Measurements from ENCODE around the gene TPM4. TPM values are rescaled to one million over a fixed set of nuclear protein-coding genes. Genes with fewer than 3 reads are reported as not detected.
A peak's percentile ranks its signal among the peaks of the same experiment; 100 is the strongest.

TPM4 gene
- total RNA-seq, 4 donors from 2014 or later = 21.8 to 62.8 (median 44.1) TPM

GRCh38 chr19:16094360-16095070, 18.2 kb downstream of the TPM4 start:
- no peak overlapping the region for H3K4me3 ChIP-seq
- TF ChIP-seq POLR2A (IDR thresholded peaks at IDR 0.05) = no peak
- TF ChIP-seq CTCF (IDR thresholded peaks at IDR 0.05 in 4 of 5, conservative IDR thresholded peaks at IDR 0.05 in 1 of 5) = no peak
- intact Hi-C loops (cut with DNase I; ENCODE audit: low total_unique reads) = no loop called here
- H3K27ac ChIP-seq = peak overlapping the region in 2 of 4 donors; percentile 17 to 45
- in situ Hi-C loops (cut with MboI; ENCODE audit: low sequenced_read_pairs in 4 of 4) = no loop called here
- H3K9me3 ChIP-seq = no peaks in the 10 kb centered on the region
- H3K4me1 ChIP-seq = no peaks in the 10 kb centered on the region
- H3K36me3 ChIP-seq = peaks cover 0 to 26% of the 10 kb centered on the region in 2 donors
- ATAC-seq (no peak), DNase-seq (no peak)
- no peaks in the 10 kb centered on the region for H3K27me3 ChIP-seq

GRCh38 chr19:16095071-16095571, 18.8 kb downstream of the TPM4 start:
- Histone ChIP-seq H3K9me3 (no peaks in the 10 kb centered on the region), H3K4me1 (no peaks in the 10 kb centered on the region), H3K4me3 (no peak overlapping the region), H3K27me3 (no peaks in the 10 kb centered on the region), H3K27ac (peak overlapping the region in 2 of 4 donors; percentile 4 to 54), H3K36me3 (peaks cover 0 to 26% of the 10 kb centered on the region in 2 donors)
- intact Hi-C loops (cut with DNase I; ENCODE audit: low total_unique reads) (no loop called here), in situ Hi-C loops (cut with MboI; ENCODE audit: low sequenced_read_pairs in 4 of 4) (no loop called here)
- TF ChIP-seq POLR2A (IDR thresholded peaks at IDR 0.05) (no peak), CTCF (IDR thresholded peaks at IDR 0.05 in 4 of 5, conservative IDR thresholded peaks at IDR 0.05 in 1 of 5) (no peak)
- DNase-seq = no peak
- peak in 1 of 2 donors; percentile 23 for ATAC-seq

- in situ Hi-C loops (cut with MboI; ENCODE audit: low sequenced_read_pairs in 4 of 4) = no loop called here
- Histone ChIP-seq H3K27ac (peak overlapping the region in 1 of 4 donors; percentile 26), H3K27me3 (no peaks in the 10 kb centered on the region), H3K4me3 (no peak overlapping the region), H3K36me3 (peaks cover 0 to 24% of the 10 kb centered on the region in 2 donors), H3K4me1 (no peaks in the 10 kb centered on the region), H3K9me3 (no peaks in the 10 kb centered on the region)
- DNase-seq (no peak), ATAC-seq (no peak)
- intact Hi-C loops (cut with DNase I; ENCODE audit: low total_unique reads) = no loop called here
- TF ChIP-seq CTCF (IDR thresholded peaks at IDR 0.05 in 4 of 5, conservative IDR thresholded peaks at IDR 0.05 in 1 of 5) = no peak
- TF ChIP-seq POLR2A (IDR thresholded peaks at IDR 0.05) = no peak
Measured at GRCh38 chr19:16096280-16096855, 20.1 kb downstream of the TPM4 start.

GRCh38 chr19:16098416-16098768, 22.1 kb downstream of the TPM4 start:
- peaks cover 0 to 13% of the 10 kb centered on the region in 2 donors for H3K36me3 ChIP-seq
- no peak overlapping the region for H3K27ac ChIP-seq
- ATAC-seq (no peak), DNase-seq (no peak)
- no peak for TF ChIP-seq POLR2A (IDR thresholded peaks at IDR 0.05)
- no peak for TF ChIP-seq CTCF (IDR thresholded peaks at IDR 0.05 in 4 of 5, conservative IDR thresholded peaks at IDR 0.05 in 1 of 5)
- in situ Hi-C loops (cut with MboI; ENCODE audit: low sequenced_read_pairs in 4 of 4) (no loop called here), intact Hi-C loops (cut with DNase I; ENCODE audit: low total_unique reads) (no loop called here)
- no peaks in the 10 kb centered on the region for H3K27me3 ChIP-seq
- H3K4me3 ChIP-seq = no peak overlapping the region
- no peaks in the 10 kb centered on the region for H3K9me3 ChIP-seq
- H3K4me1 ChIP-seq = no peaks in the 10 kb centered on the region
